Activated T-cell treated with anti-CD3 and anti-CD28 coated beads, Interleukin-2, amount 50 U/mL, for 4 hours (primary cell): ENCODE results near the gene BCAN. TPM values are rescaled to one million over a fixed set of nuclear protein-coding genes. Genes with fewer than 3 reads are reported as not detected.

Experiments
- ATAC-seq, 2 donors: fragments of 200-7000 bp; cut with Tn5 transposase; one replicate each; pipeline ENCODE4 v1.10.0; 2021
- DNase-seq: peaks from one replicate; pipeline ENCODE4 v3.0.0-alpha.2; 2020
- H3K27me3 Mint-ChIP-seq: one replicate; pipeline ENCODE4 v1.8.0; 2021; ENCODE audit warnings: low read depth, mixed read lengths
- H3K36me3 Mint-ChIP-seq: one replicate; pipeline ENCODE4 v1.8.0; 2022; ENCODE audit warnings: mixed read lengths; ENCODE audit not compliant: insufficient read depth
- H3K4me1 Mint-ChIP-seq: one replicate; pipeline ENCODE4 v1.8.0; 2021; ENCODE audit warnings: low read depth, mixed read lengths
- H3K4me3 Mint-ChIP-seq: one replicate; pipeline ENCODE4 v1.8.0; 2021; ENCODE audit warnings: mild to moderate bottlenecking, moderate library complexity, mixed read lengths
- H3K9me3 Mint-ChIP-seq: one replicate; pipeline ENCODE4 v1.8.0; 2021; ENCODE audit warnings: mixed read lengths
- total RNA-seq, 3 donors: library from RNA; stranded (reverse); gene quantifications; one replicate each; pipeline ENCODE4 v1.2.1, GENCODE V29; 2021

The BCAN gene
- total RNA-seq, 3 donors from 2014 or later: not detected

GRCh38 chr1:156677616-156678596, 36.0 kb downstream of the BCAN start:
- H3K4me1 Mint-ChIP-seq: peaks cover 11% of the 10 kb centered on the region
- no peaks in the 10 kb centered on the region for H3K9me3 Mint-ChIP-seq
- H3K27me3 Mint-ChIP-seq: peaks cover 73% of the 10 kb centered on the region
- H3K4me3 Mint-ChIP-seq: no peak overlapping the region
- no peak for DNase-seq
- H3K36me3 Mint-ChIP-seq: no peaks in the 10 kb centered on the region
- peak in 1 of 2 donors; percentile 34 for ATAC-seq

- Mint-ChIP-seq H3K4me3 (no peak overlapping the region), H3K4me1 (peaks cover 26% of the 10 kb centered on the region), H3K27me3 (peaks cover 67% of the 10 kb centered on the region), H3K9me3 (no peaks in the 10 kb centered on the region), H3K36me3 (no peaks in the 10 kb centered on the region)
- DNase-seq (no peak), ATAC-seq (no peak)
Observed at GRCh38 chr1:156680056-156680455, 38.1 kb downstream of the BCAN start.

- DNase-seq (no peak), ATAC-seq (no peak)
- Mint-ChIP-seq H3K36me3 (no peaks in the 10 kb centered on the region), H3K9me3 (no peaks in the 10 kb centered on the region), H3K4me3 (no peak overlapping the region), H3K4me1 (peaks cover 26% of the 10 kb centered on the region), H3K27me3 (peaks cover 56% of the 10 kb centered on the region)
Observed at GRCh38 chr1:156681196-156681960, 39.5 kb downstream of the BCAN start.

GRCh38 chr1:156682166-156682890, 40.4 kb downstream of the BCAN start:
- Mint-ChIP-seq H3K4me1 (peaks cover 24% of the 10 kb centered on the region), H3K4me3 (no peak overlapping the region), H3K36me3 (no peaks in the 10 kb centered on the region), H3K9me3 (no peaks in the 10 kb centered on the region), H3K27me3 (peaks cover 53% of the 10 kb centered on the region)
- DNase-seq: no peak
- no peak for ATAC-seq

- no peak for DNase-seq
Observed at GRCh38 chr1:156684227-156684782, 42.4 kb downstream of the BCAN start.

GRCh38 chr1:156689035-156689952, 47.4 kb downstream of the BCAN start:
- H3K36me3 Mint-ChIP-seq: no peaks in the 10 kb centered on the region
- H3K4me3 Mint-ChIP-seq: peak overlapping the region; percentile 37
- peaks cover 25% of the 10 kb centered on the region for H3K4me1 Mint-ChIP-seq
- DNase-seq (peak; percentile 73), ATAC-seq (peak; percentile 97 to 98)
- no peaks in the 10 kb centered on the region for H3K9me3 Mint-ChIP-seq
- peaks cover 54% of the 10 kb centered on the region for H3K27me3 Mint-ChIP-seq

More at GRCh38 chr1:156684227-156684782, 42.4 kb downstream of the BCAN start:
- H3K36me3 Mint-ChIP-seq: no peaks in the 10 kb centered on the region
- H3K4me3 Mint-ChIP-seq: no peak overlapping the region
- H3K27me3 Mint-ChIP-seq: peaks cover 44% of the 10 kb centered on the region
- H3K9me3 Mint-ChIP-seq: no peaks in the 10 kb centered on the region
- peaks cover 16% of the 10 kb centered on the region for H3K4me1 Mint-ChIP-seq
- peak; percentile 81 to 83 for ATAC-seq

GRCh38 chr1:156689953-156690674, 48.2 kb downstream of the BCAN start:
- no peaks in the 10 kb centered on the region for H3K9me3 Mint-ChIP-seq
- H3K27me3 Mint-ChIP-seq: peaks cover 58% of the 10 kb centered on the region
- ATAC-seq (peak in 1 of 2 donors; percentile 9), DNase-seq (no peak)
- no peaks in the 10 kb centered on the region for H3K36me3 Mint-ChIP-seq
- H3K4me1 Mint-ChIP-seq: peaks cover 22% of the 10 kb centered on the region
- H3K4me3 Mint-ChIP-seq: no peak overlapping the region

- DNase-seq (no peak), ATAC-seq (no peak)
- no peaks in the 10 kb centered on the region for H3K36me3 Mint-ChIP-seq
- H3K27me3 Mint-ChIP-seq: peaks cover 58% of the 10 kb centered on the region
- H3K9me3 Mint-ChIP-seq: no peaks in the 10 kb centered on the region
- peaks cover 22% of the 10 kb centered on the region for H3K4me1 Mint-ChIP-seq
- no peak overlapping the region for H3K4me3 Mint-ChIP-seq
Observed at GRCh38 chr1:156690675-156691036, 48.7 kb downstream of the BCAN start.

- Mint-ChIP-seq H3K36me3 (no peaks in the 10 kb centered on the region), H3K4me1 (peaks cover 22% of the 10 kb centered on the region), H3K9me3 (no peaks in the 10 kb centered on the region), H3K4me3 (no peak overlapping the region), H3K27me3 (peaks cover 58% of the 10 kb centered on the region)
- no peak for ATAC-seq
- DNase-seq: no peak
Observed at GRCh38 chr1:156691191-156691590, 49.3 kb downstream of the BCAN start.

GRCh38 chr1:156691665-156692440, 49.9 kb downstream of the BCAN start:
- H3K9me3 Mint-ChIP-seq: no peaks in the 10 kb centered on the region
- H3K27me3 Mint-ChIP-seq: peaks cover 64% of the 10 kb centered on the region
- ATAC-seq (no peak), DNase-seq (no peak)
- H3K36me3 Mint-ChIP-seq: no peaks in the 10 kb centered on the region
- H3K4me1 Mint-ChIP-seq: peaks cover 22% of the 10 kb centered on the region
- no peak overlapping the region for H3K4me3 Mint-ChIP-seq

GRCh38 chr1:156692441-156692924, 50.6 kb downstream of the BCAN start:
- Mint-ChIP-seq H3K9me3 (no peaks in the 10 kb centered on the region), H3K4me1 (peaks cover 22% of the 10 kb centered on the region), H3K36me3 (no peaks in the 10 kb centered on the region), H3K27me3 (peaks cover 66% of the 10 kb centered on the region), H3K4me3 (no peak overlapping the region)
- no peak for ATAC-seq
- no peak for DNase-seq
